GM12873 (cell line): ENCODE measurements around the gene PHLPP1.
A peak's percentile ranks its signal among the peaks of the same experiment; 100 is the strongest.

Source experiments
- CTCF ChIP-seq: IDR thresholded peaks from 2 replicates; pipeline ENCODE4 v1.5.1; 2012; ENCODE audit warnings: low read depth, mild to moderate bottlenecking, moderate library complexity, low read length, control low read depth; ENCODE audit not compliant: insufficient read depth; ENCODE audit errors: missing control alignments

The PHLPP1 gene

DNA sequence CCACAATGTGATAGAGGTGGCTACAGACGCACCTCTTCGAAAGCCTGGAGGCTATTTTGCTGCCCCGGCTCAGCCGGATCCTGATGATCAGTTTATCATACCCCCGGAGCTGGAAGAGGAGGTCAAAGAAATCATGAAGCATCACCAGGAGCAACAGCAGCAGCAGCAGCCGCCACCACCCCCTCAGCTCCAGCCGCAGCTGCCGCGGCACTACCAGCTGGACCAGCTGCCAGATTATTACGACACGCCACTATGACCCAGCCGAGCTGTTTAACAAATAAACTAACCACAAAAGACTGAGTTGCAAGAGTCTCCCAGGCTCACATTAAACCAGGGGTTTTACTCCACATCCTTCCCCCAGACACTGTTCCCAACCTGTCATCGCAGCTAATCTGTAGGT lies 263.8 kb downstream of the PHLPP1 start:
- no peak for TF ChIP-seq CTCF

GRCh38 chr18:62979900-62980299 lies 264.6 kb downstream of the PHLPP1 start:
- TF ChIP-seq CTCF: no peak

DNA sequence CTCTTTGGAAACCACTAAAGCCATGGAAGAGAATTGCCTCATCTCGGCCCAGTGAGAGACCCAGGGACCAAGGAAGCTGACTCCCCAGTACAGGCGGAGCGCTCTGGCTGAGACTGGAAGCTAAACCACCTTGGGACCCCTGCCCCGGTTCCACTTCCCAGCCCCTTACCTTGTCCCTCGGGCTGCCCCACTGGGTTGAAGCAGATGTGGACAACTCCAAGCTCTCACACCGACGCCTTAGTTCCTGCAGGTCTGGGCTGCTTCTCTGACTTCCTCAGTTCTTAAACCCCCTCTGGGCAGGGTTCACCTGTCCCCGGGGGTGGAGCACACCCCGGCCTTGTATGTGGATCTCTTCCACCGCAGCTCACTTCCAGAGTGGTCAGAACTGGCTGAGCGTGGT lies 266.2 kb downstream of the PHLPP1 start:
- no peak for TF ChIP-seq CTCF

GRCh38 chr18:62982600-62983251 lies 267.4 kb downstream of the PHLPP1 start:
- TF ChIP-seq CTCF: peak; percentile 83

GRCh38 chr18:62984656-62985315 lies 269.4 kb downstream of the PHLPP1 start:
- TF ChIP-seq CTCF: no peak

- TF ChIP-seq CTCF: no peak
These were observed 271.1 kb downstream of the PHLPP1 start for GRCh38 chr18:62986490-62986889.

DNA sequence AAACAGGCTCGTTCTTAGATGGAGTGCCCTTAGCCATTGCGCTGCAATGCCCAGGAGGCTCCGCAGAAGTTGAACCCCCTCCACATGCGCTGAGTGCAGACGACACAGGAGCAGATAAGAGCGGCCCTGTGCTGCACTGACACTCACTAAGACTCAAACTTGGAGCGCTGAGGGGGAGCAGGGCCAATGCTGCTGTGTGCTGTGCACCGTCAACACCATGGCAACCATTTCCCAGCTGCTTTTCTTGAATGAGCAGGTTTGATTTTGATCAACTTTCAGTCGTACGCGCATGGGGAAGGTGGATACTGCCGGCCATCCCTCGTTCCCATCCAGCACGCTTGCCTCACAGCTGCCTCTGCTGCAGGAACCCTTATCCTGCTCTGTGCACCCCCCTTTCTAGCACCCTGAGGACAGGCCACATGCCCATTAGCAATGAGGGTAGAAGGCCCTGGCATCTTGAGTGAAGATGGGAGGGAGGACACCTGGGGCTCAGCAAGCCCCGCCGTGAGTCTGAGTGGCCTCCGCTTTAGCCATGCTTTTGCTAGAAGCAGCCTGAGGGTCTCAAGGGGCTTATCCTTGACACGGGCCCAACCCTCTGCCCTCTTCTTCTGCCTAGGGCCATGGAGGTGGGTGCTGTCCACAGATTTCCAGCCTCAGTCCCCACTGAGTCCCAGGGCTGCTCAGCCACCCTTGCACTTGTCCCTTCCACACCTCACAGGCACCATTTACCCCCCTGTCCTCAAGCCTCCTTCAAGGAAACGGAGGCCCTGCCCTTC lies 271.9 kb downstream of the PHLPP1 start:
- TF ChIP-seq CTCF: no peak
